Measurements from ENCODE around the gene LMX1B. TPM values are rescaled to one million over a fixed set of nuclear protein-coding genes. Genes with fewer than 3 reads are reported as not detected.

The LMX1B gene
- polyA plus RNA-seq, 3 donors: 0.10 to 0.90 (median 0.13) TPM

DNA sequence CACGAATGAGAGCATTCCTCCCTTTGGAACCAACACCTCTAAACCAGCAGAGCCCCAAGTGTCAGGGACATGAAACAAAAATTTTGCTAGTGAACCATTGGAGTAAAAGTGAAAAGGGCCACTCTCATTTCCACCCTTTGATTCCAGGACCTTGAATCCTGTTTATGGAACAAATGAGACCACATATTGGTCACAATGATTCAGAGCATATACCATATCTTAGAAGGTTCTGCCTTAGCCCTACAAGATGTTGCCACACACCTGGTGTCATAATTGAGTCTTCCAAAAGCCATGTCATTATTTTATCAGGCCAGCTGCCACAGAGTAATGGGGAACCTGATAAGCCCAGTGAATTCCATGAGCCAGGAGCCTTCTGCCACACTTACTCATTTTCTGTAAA lies 124.8 kb downstream of the LMX1B start:
- 55 to 63% (median 63%) methylated on average over 1 of the region's 1 CpG for WGBS, 3 donors
- no peak overlapping the region for H3K27ac ChIP-seq (ENCODE audit: low read depth, low read length)

- 41 to 77% (median 47%) methylated on average over 5 of the region's 5 CpGs for WGBS, 3 donors
- H3K27ac ChIP-seq (ENCODE audit: low read depth, low read length): no peak overlapping the region
Measured at GRCh38 chr9:126743041-126743440, 129.3 kb downstream of the LMX1B start.

DNA sequence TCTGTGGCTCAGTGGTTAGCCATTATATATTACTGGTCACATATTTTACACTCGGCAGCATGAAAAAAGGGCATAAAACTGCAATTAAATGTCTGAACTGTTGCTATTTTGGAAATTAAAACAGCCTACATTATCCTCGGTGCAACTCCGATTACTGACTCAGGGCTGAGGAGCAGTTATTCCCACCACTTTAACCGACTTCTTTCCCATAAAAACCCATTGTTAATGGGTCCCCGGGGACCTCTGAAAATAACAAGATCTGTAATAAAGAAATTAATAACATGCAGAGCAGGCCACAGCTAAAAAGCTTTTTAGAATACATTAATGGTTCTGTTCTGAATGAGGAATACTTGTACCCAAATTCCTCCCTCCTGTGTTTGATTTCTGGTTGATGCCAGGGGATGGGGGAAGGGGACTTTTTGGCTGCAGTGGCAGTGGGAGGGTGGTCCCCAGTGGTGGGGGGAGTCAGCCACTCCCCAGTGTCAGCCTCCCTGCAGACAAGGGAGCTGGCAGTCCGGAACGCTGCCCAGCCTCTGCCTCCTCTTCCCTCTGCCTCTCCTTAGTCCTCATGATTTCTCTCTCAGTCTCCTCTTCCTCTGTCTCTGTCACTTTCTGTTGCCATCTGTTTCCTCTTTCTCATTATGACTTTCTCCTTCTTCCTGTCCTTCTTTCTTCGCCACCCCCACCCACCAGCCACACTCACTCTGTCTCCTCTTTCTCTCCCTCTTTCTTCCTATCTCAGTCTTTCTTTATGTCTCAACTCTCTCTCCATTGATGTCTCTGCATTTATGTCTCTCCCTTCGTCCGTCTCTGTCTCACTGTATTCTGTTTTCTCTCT lies 132.1 kb downstream of the LMX1B start:
- WGBS, 3 donors: 37 to 59% (median 40%) methylated on average over 10 of the region's 10 CpGs
- H3K27ac ChIP-seq (ENCODE audit: low read depth, low read length): no peak overlapping the region

Other genes with a start within 250 kb of the LMX1B start
- 1 to 10 TPM; 2.0 to 5.1 (median 2.5) TPM for gene ZBTB43, start 191.1 kb downstream of the LMX1B start, polyA plus RNA-seq
- gene ZBTB34, start 246.7 kb downstream of the LMX1B start, polyA plus RNA-seq: 1 to 10 TPM; 1.5 to 2.9 (median 2.8) TPM